Smooth muscle cell (in vitro differentiated cells): ENCODE measurements around the gene ZBTB38. TPM values are rescaled to one million over a fixed set of nuclear protein-coding genes. Genes with fewer than 3 reads are reported as not detected.

Experiments used
- DNase-seq: peaks from one replicate; lab custom pipeline; 2025; ENCODE audit not compliant: unreplicated experiment; lab: John Stamatoyannopoulos, UW
- H2AFZ ChIP-seq: fragments of 200-600 bp; sonication (generic); 2 replicates; pipeline ENCODE4 v1.6.0; 2016; ENCODE audit warnings: antibody characterized with exemption, low read depth, mild to moderate bottlenecking
- H3F3A ChIP-seq: fragments of 200-600 bp; sonication (generic); 2 replicates; pipeline ENCODE4 v1.6.0; 2017; ENCODE audit warnings: antibody characterized with exemption, low read depth
- H3K27ac ChIP-seq: fragments of 200-600 bp; sonication (generic); 2 replicates; pipeline ENCODE4 v1.5.1; 2016; ENCODE audit warnings: low read depth, mild to moderate bottlenecking
- H3K27me3 ChIP-seq: fragments of 200-600 bp; sonication (generic); 2 replicates; pipeline ENCODE4 v1.6.1; 2016; ENCODE audit warnings: low read depth, mild to moderate bottlenecking
- H3K36me3 ChIP-seq: fragments of 200-600 bp; sonication (generic); 2 replicates; pipeline ENCODE4 v1.5.1; 2016; ENCODE audit warnings: low read depth
- H3K4me1 ChIP-seq: fragments of 200-600 bp; sonication (generic); 2 replicates; pipeline ENCODE4 v1.5.1; 2016; ENCODE audit warnings: low read depth
- H3K4me2 ChIP-seq: fragments of 200-600 bp; sonication (generic); 2 replicates; pipeline ENCODE4 v1.6.0; 2016; ENCODE audit warnings: mild to moderate bottlenecking
- H3K4me3 ChIP-seq: fragments of 200-600 bp; sonication (generic); 2 replicates; pipeline ENCODE4 v1.5.1; 2016; ENCODE audit warnings: mild to moderate bottlenecking
- H3K79me2 ChIP-seq: fragments of 200-600 bp; sonication (generic); 2 replicates; pipeline ENCODE4 v1.6.0; 2016; ENCODE audit warnings: low read depth, mild to moderate bottlenecking
- H3K9ac ChIP-seq: fragments of 200-600 bp; sonication (generic); 2 replicates; pipeline ENCODE4 v1.6.0; 2016; ENCODE audit warnings: low read depth
- H3K9me3 ChIP-seq: fragments of 200-600 bp; sonication (generic); replicated peaks from 2 replicates; pipeline ENCODE4 v1.5.1; 2016; ENCODE audit warnings: low read depth
- H4K20me1 ChIP-seq: fragments of 200-600 bp; sonication (generic); 2 replicates; pipeline ENCODE4 v1.6.0; 2016; ENCODE audit warnings: low read depth
- CTCF ChIP-seq: fragments of 200-600 bp; sonication (generic); IDR thresholded peaks from 2 replicates; pipeline ENCODE4 v1.5.1; 2017; ENCODE audit warnings: borderline replicate concordance, mild to moderate bottlenecking, antibody characterized with exemption; ENCODE audit not compliant: insufficient read depth, poor library complexity, severe bottlenecking
- WGBS: methylation state at CpG from one replicate; pipeline ENCODE4 v1.1.7; 2016; ENCODE audit warnings: low lambda C conversion rate; 5-methylcytosine and 5-hydroxymethylcytosine counted together
- polyA plus RNA-seq: library from polyadenylated mRNA; unstranded; fragments of >200 nt; fragmentation: Nextera tagmentation; extraction: Ambion mirVana; gene quantifications from 2 replicates; pipeline ENCODE4 v1.2.1, GENCODE V29; 2016
- total RNA-seq: library from RNA; depleted of rRNA; stranded (reverse); fragments of >200 nt; gene quantifications from 2 replicates; pipeline ENCODE4 v1.2.3, GENCODE V29; 2014

Gene ZBTB38
- total and polyA plus RNA-seq, 2 experiments from 2014 or later, result 21.7 to 68.0 TPM

GRCh38 chr3:141334627-141335250 is 33.6 kb upstream of the ZBTB38 start:
- no peak for DNase-seq
- H3K36me3 ChIP-seq, result no peaks in the 10 kb centered on the region
- 87% methylated on average over 11 of the region's 11 CpGs for WGBS
- H3K4me1 ChIP-seq, result no peaks in the 10 kb centered on the region
- H3K9me3 ChIP-seq, result no peaks in the 10 kb centered on the region
- H3K27me3 ChIP-seq, result no peaks in the 10 kb centered on the region
- no peak overlapping the region for H2AFZ ChIP-seq
- no peaks in the 10 kb centered on the region for H4K20me1 ChIP-seq
- H3K27ac ChIP-seq, result no peak overlapping the region
- TF ChIP-seq CTCF, result no peak
- H3K79me2 ChIP-seq, result no peaks in the 10 kb centered on the region
- no peak overlapping the region for H3K4me3 ChIP-seq
- peaks cover 9% of the 10 kb centered on the region for H3F3A ChIP-seq
- H3K9ac ChIP-seq, result no peak overlapping the region
- no peak overlapping the region for H3K4me2 ChIP-seq

GRCh38 chr3:141335531-141336061 is 32.7 kb upstream of the ZBTB38 start:
- H3K27ac ChIP-seq, result no peak overlapping the region
- no peaks in the 10 kb centered on the region for H3K4me1 ChIP-seq
- no peak overlapping the region for H3K4me2 ChIP-seq
- H3K36me3 ChIP-seq, result no peaks in the 10 kb centered on the region
- H3K79me2 ChIP-seq, result no peaks in the 10 kb centered on the region
- H3F3A ChIP-seq, result peaks cover 9% of the 10 kb centered on the region
- H4K20me1 ChIP-seq, result no peaks in the 10 kb centered on the region
- H3K4me3 ChIP-seq, result no peak overlapping the region
- DNase-seq, result no peak
- no peak for TF ChIP-seq CTCF
- H2AFZ ChIP-seq, result peak overlapping the region; percentile 35
- H3K27me3 ChIP-seq, result no peaks in the 10 kb centered on the region
- 66% methylated on average over 2 of the region's 2 CpGs for WGBS
- no peaks in the 10 kb centered on the region for H3K9me3 ChIP-seq
- H3K9ac ChIP-seq, result no peak overlapping the region

GRCh38 chr3:141336672-141337522 is 31.4 kb upstream of the ZBTB38 start:
- no peaks in the 10 kb centered on the region for H3F3A ChIP-seq
- H3K27ac ChIP-seq, result peak overlapping the region; percentile 82
- H3K36me3 ChIP-seq, result no peaks in the 10 kb centered on the region
- H3K9me3 ChIP-seq, result no peaks in the 10 kb centered on the region
- H2AFZ ChIP-seq, result peak overlapping the region; percentile 31
- WGBS, result 57% methylated on average over 12 of the region's 12 CpGs
- H3K4me3 ChIP-seq, result no peak overlapping the region
- no peaks in the 10 kb centered on the region for H3K27me3 ChIP-seq
- H3K4me1 ChIP-seq, result no peaks in the 10 kb centered on the region
- DNase-seq, result no peak
- H4K20me1 ChIP-seq, result no peaks in the 10 kb centered on the region
- H3K79me2 ChIP-seq, result no peaks in the 10 kb centered on the region
- H3K9ac ChIP-seq, result peak overlapping the region; percentile 36
- peak overlapping the region; percentile 23 for H3K4me2 ChIP-seq
- no peak for TF ChIP-seq CTCF
